G401 (cell line): Measurements from ENCODE around the gene DHX9. TPM values are rescaled to one million over a fixed set of nuclear protein-coding genes. Genes with fewer than 3 reads are reported as not detected.

ENCODE experiments used
- DNase-seq: peaks from one replicate; pipeline ENCODE4 v3.0.0-alpha.2; 2015; ENCODE audit warnings: low spot score
- in situ Hi-C: cut with HindIII; loops from 2 replicates; pipeline ENCODE4 v1.10.0; 2016; ENCODE audit warnings: low sequenced_read_pairs, mixed read lengths
- total RNA-seq: library from RNA; depleted of rRNA; stranded (reverse); fragments of >200 nt; shearing (Covaris generic); gene quantifications from 2 replicates; pipeline ENCODE4 v1.2.3, GENCODE V29; 2014

Gene DHX9
- total RNA-seq, 1 experiment from 2014 or later: 290 TPM

- in situ Hi-C loops: no loop called here
- no peak for DNase-seq
Measured at GRCh38 chr1:182833271-182833670, 5.9 kb upstream of the DHX9 start.

GRCh38 chr1:182834326-182834725 is 4.8 kb upstream of the DHX9 start:
- no peak for DNase-seq
- in situ Hi-C loops: no loop called here

GRCh38 chr1:182835806-182836205 is 3.3 kb upstream of the DHX9 start:
- DNase-seq: no peak
- in situ Hi-C loops: no loop called here

GRCh38 chr1:182841368-182841988 is 2.3 kb downstream of the DHX9 start:
- DNase-seq: peak; percentile 15
- in situ Hi-C loops: no loop called here

GRCh38 chr1:182842265-182842664 is 3.1 kb downstream of the DHX9 start:
- in situ Hi-C loops: no loop called here
- DNase-seq: no peak

- in situ Hi-C loops: no loop called here
- DNase-seq: no peak
Measured at GRCh38 chr1:182845379-182845778, 6.2 kb downstream of the DHX9 start.

GRCh38 chr1:182845894-182846293 is 6.7 kb downstream of the DHX9 start:
- in situ Hi-C loops: no loop called here
- DNase-seq: no peak

- in situ Hi-C loops: no loop called here
Measured at GRCh38 chr1:182847105-182847504, 8.0 kb downstream of the DHX9 start.

GRCh38 chr1:182848736-182849135 is 9.6 kb downstream of the DHX9 start:
- in situ Hi-C loops: no loop called here
- no peak for DNase-seq

More at GRCh38 chr1:182847105-182847504, 8.0 kb downstream of the DHX9 start:
- DNase-seq: no peak

- in situ Hi-C loops: no loop called here
Measured at GRCh38 chr1:182850319-182850718, 11.2 kb downstream of the DHX9 start.

GRCh38 chr1:182851825-182852224 is 12.7 kb downstream of the DHX9 start:
- in situ Hi-C loops: no loop called here
- DNase-seq: no peak

More at GRCh38 chr1:182850319-182850718, 11.2 kb downstream of the DHX9 start:
- no peak for DNase-seq

GRCh38 chr1:182855911-182856310 is 16.8 kb downstream of the DHX9 start:
- DNase-seq: no peak
- in situ Hi-C loops: no loop called here

GRCh38 chr1:182857212-182857611 is 18.1 kb downstream of the DHX9 start:
- in situ Hi-C loops: no loop called here
- no peak for DNase-seq

GRCh38 chr1:182860658-182861057 is 21.5 kb downstream of the DHX9 start:
- in situ Hi-C loops: no loop called here
- DNase-seq: no peak

GRCh38 chr1:182861994-182862393 is 22.8 kb downstream of the DHX9 start:
- DNase-seq: no peak
- in situ Hi-C loops: no loop called here

GRCh38 chr1:182862827-182863226 is 23.7 kb downstream of the DHX9 start:
- no peak for DNase-seq
- in situ Hi-C loops: no loop called here

GRCh38 chr1:182863940-182864339 is 24.8 kb downstream of the DHX9 start:
- DNase-seq: no peak

GRCh38 chr1:182867861-182868260 is 28.7 kb downstream of the DHX9 start:
- DNase-seq: no peak
- in situ Hi-C loops: no loop called here

More at GRCh38 chr1:182863940-182864339, 24.8 kb downstream of the DHX9 start:
- in situ Hi-C loops: no loop called here

- in situ Hi-C loops: no loop called here
- no peak for DNase-seq
Measured at GRCh38 chr1:182869241-182869666, 30.1 kb downstream of the DHX9 start.

- in situ Hi-C loops: no loop called here
- DNase-seq: no peak
Measured at GRCh38 chr1:182872881-182873280, 33.7 kb downstream of the DHX9 start.

- in situ Hi-C loops: no loop called here
- no peak for DNase-seq
Measured at GRCh38 chr1:182875889-182876288, 36.7 kb downstream of the DHX9 start.
